Activated CD8-positive, alpha-beta memory T cell treated with anti-CD3 and anti-CD28 coated beads, Interleukin-2, amount 50 U/mL, for 48 hours (primary cell): ENCODE data around the gene MAP1LC3B2.

Source experiments
- DNase-seq: peaks from one replicate; pipeline ENCODE4 v3.0.0-alpha.2; 2020

The MAP1LC3B2 gene

GRCh38 chr12:116597886-116598285, 38.7 kb downstream of the MAP1LC3B2 start:
- no peak for DNase-seq

DNA sequence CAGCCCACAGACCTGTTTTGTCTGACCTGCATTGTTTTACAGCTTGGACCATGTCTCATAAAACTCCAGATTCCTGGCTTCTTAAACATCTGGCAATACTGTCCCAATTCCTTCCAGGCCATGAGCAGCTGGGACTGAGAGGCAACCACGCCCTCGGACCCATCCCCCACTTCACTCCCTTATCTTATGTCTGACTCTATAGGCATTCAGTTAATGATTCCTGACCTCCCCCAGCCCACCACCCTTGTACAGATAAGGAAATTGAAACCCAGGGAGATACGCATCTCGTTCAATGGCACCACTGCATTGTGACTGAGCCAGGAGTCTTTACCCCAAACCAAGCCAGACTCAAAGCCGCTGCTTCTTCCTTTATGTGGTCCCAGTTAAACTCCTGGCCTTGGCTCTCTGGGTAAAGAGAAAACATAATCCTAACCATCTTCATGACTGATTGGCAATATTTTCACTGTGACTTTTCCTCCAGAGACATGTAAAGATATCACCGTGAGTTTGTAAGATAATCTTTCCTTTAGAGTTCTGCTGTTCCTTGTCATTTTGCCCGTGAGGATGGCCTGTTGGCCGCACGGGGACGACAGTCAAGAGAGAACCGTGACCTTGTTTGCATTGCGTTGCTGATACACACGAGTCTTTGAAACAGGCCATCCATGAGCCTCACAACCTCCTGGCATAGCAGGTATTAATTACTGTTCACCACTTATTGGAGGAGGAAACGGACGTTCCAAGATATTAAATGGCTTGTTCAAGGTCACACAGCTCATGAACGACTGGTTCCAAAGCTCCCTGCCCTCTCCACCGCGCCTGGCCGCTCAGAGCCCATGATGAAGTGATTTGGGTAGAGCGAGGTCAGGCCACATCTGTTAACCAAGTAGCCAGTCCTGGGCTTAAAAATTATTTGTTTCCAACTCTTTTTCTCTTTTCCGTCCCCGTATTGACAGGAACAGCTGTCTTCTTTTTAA, 39.4 kb downstream of the MAP1LC3B2 start:
- no peak for DNase-seq

- DNase-seq = peak; percentile 78
Measured at GRCh38 chr12:116599285-116600136, 40.3 kb downstream of the MAP1LC3B2 start.

DNA sequence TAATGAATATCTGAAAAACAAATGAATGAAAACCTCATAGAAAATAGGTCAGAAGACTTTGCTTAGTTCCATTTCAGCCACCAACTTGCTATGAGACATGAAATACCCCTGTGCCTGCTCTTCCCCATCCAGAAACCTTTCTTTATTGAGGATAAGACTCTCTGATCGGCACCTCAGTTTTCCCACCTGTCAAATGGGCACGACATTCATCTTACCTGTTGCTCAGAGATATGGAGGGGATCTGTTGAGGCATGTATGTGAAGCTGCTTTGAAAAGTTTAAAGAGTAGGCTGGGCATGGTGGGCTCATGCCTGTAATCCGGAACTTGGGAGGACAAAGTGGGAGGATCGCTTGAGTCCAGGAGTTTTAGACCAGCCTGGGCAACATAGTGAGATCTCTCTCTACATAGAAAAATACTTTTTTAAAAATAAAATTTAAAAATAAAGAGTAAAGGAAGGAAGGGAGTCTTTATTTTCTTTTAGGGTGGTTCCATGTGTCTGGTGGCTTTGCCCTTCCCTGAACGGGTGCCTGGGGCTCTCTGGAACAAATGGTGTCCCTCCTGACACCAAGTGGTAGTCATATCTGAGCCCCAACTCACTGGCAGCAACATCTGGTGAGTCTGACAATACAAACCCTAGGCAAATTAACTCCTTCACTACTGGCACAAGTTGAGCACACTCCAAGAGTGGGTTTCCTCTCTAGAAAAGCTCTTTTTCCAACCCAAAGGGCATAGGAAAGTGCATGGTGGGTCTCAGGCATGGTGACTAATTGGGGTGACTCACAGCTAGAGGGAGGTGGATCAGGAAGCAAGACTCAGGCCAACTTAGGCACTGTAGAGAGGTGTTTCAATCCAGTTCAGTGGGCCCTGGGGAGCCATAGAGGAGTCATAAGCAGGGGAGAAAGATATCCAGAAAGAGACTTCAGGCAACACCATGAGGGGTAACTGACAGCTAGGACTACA, 42.1 kb downstream of the MAP1LC3B2 start:
- DNase-seq = no peak

DNA sequence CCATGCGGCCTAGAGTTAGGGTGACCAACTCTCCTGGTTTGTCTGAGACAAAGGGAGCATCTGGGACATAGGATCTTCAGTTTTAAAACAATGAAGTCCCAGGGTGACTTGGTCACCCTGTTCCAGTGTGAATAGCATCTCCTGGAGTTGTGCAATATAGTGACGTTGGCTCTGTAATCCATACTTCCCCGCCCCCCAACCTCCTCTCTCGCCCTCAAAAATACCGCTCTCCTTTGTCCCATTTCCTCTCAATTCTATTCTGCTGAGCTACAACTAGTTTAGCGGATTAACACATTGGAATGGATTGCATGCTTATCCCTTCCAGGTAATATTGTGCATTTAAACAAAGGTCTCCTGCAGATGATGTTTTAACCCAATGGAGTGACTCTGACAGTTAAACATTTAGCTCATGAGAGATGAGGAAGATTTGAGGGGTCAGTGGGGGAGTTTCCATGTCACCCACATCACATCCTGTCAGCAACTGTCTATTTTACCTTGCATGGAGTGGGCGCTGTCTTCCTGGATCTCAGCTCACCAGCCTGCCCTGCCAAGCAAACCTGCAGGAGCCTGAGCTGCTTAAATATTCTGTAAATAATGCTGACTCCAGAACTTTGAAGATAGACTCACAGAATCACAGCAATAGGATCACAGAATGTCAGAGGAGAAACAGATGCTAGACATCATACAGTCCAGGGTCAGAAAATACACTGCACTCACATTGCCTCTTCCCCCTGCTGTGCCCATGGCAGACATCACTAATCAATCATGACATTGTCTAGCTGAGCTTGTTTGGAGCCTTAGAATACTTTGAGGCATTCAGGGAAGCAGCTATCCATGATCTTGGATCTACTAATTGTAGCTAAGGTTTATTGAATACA, 43.0 kb downstream of the MAP1LC3B2 start:
- no peak for DNase-seq

GRCh38 chr12:116603546-116604177, 44.5 kb downstream of the MAP1LC3B2 start:
- DNase-seq = no peak

- no peak for DNase-seq
Measured at GRCh38 chr12:116604178-116604895, 45.2 kb downstream of the MAP1LC3B2 start.

DNA sequence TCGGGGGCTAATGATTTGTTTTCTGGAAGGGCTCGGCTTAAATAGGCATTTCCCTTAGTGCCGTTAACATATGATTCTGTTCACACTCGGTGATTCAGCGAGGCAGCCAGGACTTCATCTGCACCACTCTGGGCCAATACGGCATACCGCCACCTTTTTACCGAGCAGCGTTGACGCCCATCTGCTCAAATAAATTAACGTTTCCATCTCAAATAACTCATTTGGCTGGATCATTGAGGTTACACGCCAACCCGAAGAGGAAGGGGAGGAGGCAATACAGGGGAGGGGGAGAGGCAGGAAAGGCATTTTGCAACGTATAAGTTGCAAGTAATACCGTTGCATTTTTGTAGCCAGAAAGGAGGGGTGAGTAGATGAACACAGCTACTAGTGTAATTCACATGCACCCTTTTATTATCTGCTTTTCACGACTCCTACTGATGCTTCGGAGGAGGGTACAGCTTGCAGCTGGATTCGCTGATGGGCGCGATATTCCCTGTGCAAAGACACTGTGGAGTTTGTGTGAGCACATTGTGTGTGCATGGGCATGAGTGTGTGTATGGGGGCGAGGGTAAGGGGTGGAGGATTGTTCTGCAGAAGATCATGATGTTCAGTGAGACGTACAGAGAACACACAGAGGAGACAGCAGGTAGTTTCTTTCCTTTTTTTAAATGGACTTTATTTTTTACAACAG, 45.9 kb downstream of the MAP1LC3B2 start:
- DNase-seq = no peak

GRCh38 chr12:116606397-116606796, 47.2 kb downstream of the MAP1LC3B2 start:
- DNase-seq = no peak

GRCh38 chr12:116607039-116607438, 47.9 kb downstream of the MAP1LC3B2 start:
- no peak for DNase-seq

DNA sequence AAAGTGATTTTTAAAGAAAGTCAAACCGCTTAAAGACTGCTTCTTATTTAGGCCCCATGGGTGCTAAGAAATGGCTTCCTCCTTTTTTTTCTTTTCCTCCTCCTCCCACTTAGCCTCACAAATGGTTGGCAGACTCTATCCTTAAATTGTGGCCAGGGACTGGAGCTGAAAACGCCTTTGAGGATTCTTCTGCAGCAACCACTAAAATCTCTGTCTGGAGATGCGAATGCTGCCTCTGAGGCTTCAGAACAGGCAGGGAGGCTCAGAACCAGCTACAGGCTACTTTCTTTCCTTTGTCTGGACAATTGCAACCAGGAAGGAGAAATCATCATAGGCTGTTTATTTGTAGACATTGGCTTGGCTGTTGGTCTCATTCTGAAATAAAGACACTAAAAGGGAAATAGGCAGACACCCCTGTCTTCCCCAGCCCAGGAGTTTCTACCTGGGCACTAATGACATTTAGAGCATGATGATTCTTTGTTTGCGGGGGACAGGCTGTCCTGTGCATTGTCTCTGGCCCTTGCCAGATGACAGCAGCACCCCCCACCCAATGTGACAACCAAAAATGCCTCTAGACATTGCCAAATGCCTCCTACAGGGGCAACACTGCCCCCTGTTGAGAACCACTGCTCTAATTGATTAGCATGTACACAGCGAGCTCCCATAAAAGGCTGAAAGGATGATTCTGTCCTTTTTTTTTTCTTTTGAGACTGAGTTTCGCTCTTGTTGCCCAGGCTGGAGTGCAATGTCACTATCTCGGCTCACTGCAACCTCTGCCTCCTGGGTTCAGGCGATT, 50.3 kb downstream of the MAP1LC3B2 start:
- DNase-seq = no peak

DNA sequence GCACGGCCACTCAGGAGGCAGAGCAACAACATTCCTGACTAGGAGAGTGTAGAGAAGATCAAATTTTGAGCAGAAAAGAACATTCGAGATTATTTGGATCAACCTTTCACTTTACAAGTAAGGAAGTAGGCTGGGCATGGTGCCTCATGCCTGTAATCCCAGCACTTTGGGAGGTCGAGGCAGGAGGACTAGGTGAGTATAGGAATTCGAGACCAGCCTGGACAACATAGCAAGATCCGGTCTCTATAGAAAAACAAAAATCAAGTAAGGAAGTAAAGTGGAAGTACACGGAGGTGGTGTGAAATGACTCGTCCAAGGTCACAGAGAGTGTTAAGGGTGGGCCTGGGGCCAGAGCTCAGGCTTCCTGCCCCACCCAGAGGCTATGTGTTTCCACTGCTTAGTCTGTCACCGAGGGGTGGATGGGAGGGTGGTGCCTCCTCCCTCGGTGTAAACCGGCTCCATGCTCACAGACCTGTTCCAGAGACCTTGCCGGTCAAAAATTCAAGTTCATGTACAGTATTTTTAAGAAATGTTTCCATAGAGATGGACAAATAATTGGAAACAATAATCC, 51.9 kb downstream of the MAP1LC3B2 start:
- DNase-seq = no peak

GRCh38 chr12:116612436-116612835, 53.3 kb downstream of the MAP1LC3B2 start:
- no peak for DNase-seq

DNA sequence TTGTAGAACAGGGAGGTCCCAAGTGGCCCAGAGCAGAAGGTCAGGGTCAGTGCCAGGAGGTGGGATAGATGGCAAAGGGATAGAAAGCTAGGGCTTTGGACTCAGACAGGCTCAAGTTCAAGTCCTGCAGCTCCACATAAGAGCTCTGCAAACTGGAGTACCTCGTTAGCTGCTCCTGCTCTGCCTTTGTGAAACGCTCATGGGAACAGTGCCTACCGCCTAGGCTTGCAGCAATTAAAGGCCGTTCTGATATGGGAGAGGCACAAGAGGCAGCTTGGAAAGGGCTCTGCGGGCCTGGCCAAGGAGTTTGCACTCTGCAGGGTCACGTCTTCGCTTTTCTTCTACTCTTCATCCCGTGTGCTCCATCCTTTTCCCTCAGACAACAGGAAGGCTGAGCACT, 54.1 kb downstream of the MAP1LC3B2 start:
- no peak for DNase-seq

DNA sequence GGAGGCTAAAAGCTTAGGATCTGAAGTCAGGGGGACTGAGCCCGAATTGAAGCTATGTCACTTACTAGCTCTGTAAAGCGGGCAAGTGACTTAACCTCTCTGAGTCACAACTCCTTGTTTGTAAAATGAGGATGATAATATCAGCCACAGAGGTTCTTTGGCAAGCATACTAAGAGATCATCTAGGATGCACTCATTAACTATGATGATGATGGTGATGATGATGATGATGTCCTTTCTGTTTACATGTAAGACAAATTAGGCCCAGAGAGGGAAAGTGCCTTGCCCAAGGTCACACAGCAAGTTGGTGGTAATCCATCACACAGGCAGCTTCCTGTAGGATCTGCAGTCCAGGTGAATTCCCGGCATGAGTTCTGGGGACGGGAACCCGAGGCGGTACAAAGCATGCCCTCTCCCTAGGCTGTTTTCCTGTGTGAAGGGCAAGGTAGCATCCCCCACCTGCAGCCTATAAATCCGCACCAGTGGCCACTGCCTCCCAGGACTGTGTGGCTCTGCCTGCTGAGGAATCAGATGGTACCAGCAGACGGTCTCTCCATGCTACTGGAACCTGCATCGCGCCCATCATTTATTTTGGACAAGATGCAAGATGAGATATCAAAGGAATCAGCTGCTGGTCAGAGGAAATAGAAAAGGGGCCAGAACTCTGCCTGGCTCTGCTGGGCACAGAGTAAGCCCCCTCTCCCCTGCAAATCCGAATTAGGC, 55.2 kb downstream of the MAP1LC3B2 start:
- DNase-seq = no peak

- no peak for DNase-seq
Measured at GRCh38 chr12:116615141-116615861, 56.1 kb downstream of the MAP1LC3B2 start.
